ENCODE measurements around the gene TTC23L. TPM values are rescaled to one million over a fixed set of nuclear protein-coding genes. Genes with fewer than 3 reads are reported as not detected.

The TTC23L gene
- total and polyA plus RNA-seq, 2 of the 8 experiments (the other 6 are each of a cell fraction or from before 2014, with no cell fraction given), result 1.1 to 2.4 TPM

- Histone ChIP-seq H4K8ac (ENCODE audit: extremely low read depth, insufficient read depth, low read length) (no peak overlapping the region), H2BK20ac (ENCODE audit: low read length) (no peak overlapping the region), H3K36me3 (ENCODE audit: control insufficient read depth in 2 of 4, insufficient read depth in 4 of 4, low read length in 3 of 4) (peaks cover 0 to 4% (median under 1%) of the 10 kb centered on the region in 4 experiments; a peak in 2 of 8 replicates), H3K23me2 (ENCODE audit: low read depth, low read length) (no peaks in the 10 kb centered on the region), H3K4ac (replicated peaks; ENCODE audit: insufficient read length, low read depth, low read length) (no peak overlapping the region), H4K20me1 (replicated peaks in 1 of 2; ENCODE audit: control insufficient read depth in 1 of 2, insufficient read depth in 2 of 2, low read length in 2 of 2) (no peaks in the 10 kb centered on the region), H2BK15ac (ENCODE audit: low read length) (no peak overlapping the region), H3K9me3 (ENCODE audit: insufficient read depth in 2 of 2, low read depth in 1 of 2, low read length in 1 of 2) (no peaks in the 10 kb centered on the region), H2BK120ac (replicated peaks; ENCODE audit: low read depth, low read length) (no peak overlapping the region), H3K18ac (ENCODE audit: extremely low read depth, low read length) (no peak overlapping the region), H2BK12ac (ENCODE audit: low read depth, low read length) (no peak overlapping the region), H3K79me1 (ENCODE audit: low read depth, low read length) (no peaks in the 10 kb centered on the region), H3K56ac (replicated peaks; ENCODE audit: insufficient read length, low read depth, low read length) (no peak overlapping the region), H3K4me3 (ENCODE audit: extremely low read depth in 1 of 4, insufficient read depth in 2 of 4, low read depth in 3 of 4, low read length in 4 of 4) (no peak overlapping the region), H2AFZ (ENCODE audit: low read length) (no peak overlapping the region), H4K5ac (ENCODE audit: insufficient read length, low read depth, low read length) (no peak overlapping the region), H2BK5ac (ENCODE audit: low read depth, low read length) (no peak overlapping the region), H4K91ac (replicated peaks; ENCODE audit: insufficient read length, low read length) (no peak overlapping the region), H3K27ac (ENCODE audit: low read depth, low read length) (no peak overlapping the region), H2AK5ac (ENCODE audit: low read depth, low read length) (no peak overlapping the region), H3K14ac (ENCODE audit: insufficient read length) (no peak overlapping the region), H3K79me2 (ENCODE audit: control insufficient read depth in 1 of 2, insufficient read depth in 2 of 2, low read length in 2 of 2) (no peaks in the 10 kb centered on the region), H3K23ac (ENCODE audit: insufficient read length) (no peak overlapping the region), H3K4me1 (replicated peaks in 1 of 4; ENCODE audit: control insufficient read depth in 3 of 4, insufficient read depth in 4 of 4, low read length in 3 of 4) (peaks cover 0 to 11% (median 0%) of the 10 kb centered on the region in 4 experiments; a peak in 1 of 7 replicates), H3K4me2 (ENCODE audit: insufficient read depth in 1 of 2, low read depth in 2 of 2, low read length in 2 of 2) (no peak overlapping the region), H3K27me3 (replicated peaks in 1 of 4; ENCODE audit: control insufficient read depth in 3 of 4, extremely low read depth in 1 of 4, insufficient read depth in 3 of 4, low read length in 3 of 4) (no peaks in the 10 kb centered on the region), H3K9ac (replicated peaks in 1 of 4; ENCODE audit: extremely low read depth in 1 of 4, low read depth in 3 of 4, low read length in 3 of 4) (no peak overlapping the region)
- DNase-seq (ENCODE audit: low read depth in 1 of 2, low spot score in 2 of 2) (peak; percentile 10 to 61), FAIRE-seq (peak; percentile 82)
- 4% methylated on average over 3 of the region's 3 CpGs; no CpG with 5 or more reads in 1 of the 2 experiments for WGBS, 2 experiments (ENCODE audit: extremely low coverage in 1 of 2, insufficient coverage in 1 of 2, insufficient read length in 1 of 2, insufficient replicate concordance in 2 of 2, low coverage in 1 of 2, low lambda C conversion rate in 2 of 2, missing lambda C conversion rate in 1 of 2)
- POLR2A ChIA-PET (ENCODE audit: partially characterized antibody), result interaction anchor here (1.0 to 2.3 kb wide), 6 partner anchors 17 to 423 kb away, joined by 3 to 11 read pairs (median 4); partner anchors contain the start of genes BRIX1, RAD1 and TTC23L
- CTCF ChIA-PET (ENCODE audit: partially characterized antibody), result interaction anchor here (0.6 to 4.9 kb wide), 68 partner anchors 8 to 447 kb away, joined by 3 to 44 read pairs (median 4); partner anchors contain the start of genes BRIX1, RAD1 and TTC23L
- TF ChIP-seq RAD21 (IDR thresholded peaks at IDR 0.05 in 1 of 2, conservative IDR thresholded peaks at IDR 0.05 in 1 of 2; ENCODE audit: low read depth in 2 of 2, low read length in 2 of 2) (peak; percentile 91 to 95), NANOG (IDR thresholded peaks at IDR 0.05; ENCODE audit: insufficient read depth, low read depth, low read length, poor library complexity, severe bottlenecking) (no peak), CBX8 (IDR thresholded peaks at IDR 0.05; ENCODE audit: borderline replicate concordance, low read depth, low read length) (no peak), CTCF (IDR thresholded peaks at IDR 0.05; ENCODE audit: control extremely low read depth in 1 of 3, insufficient read depth in 1 of 3, low read depth in 1 of 3, low read length in 3 of 3) (peak; percentile 79 to 85 (median 81)), NRF1 (IDR thresholded peaks at IDR 0.05; ENCODE audit: low read depth, low read length) (no peak)
Measured at GRCh38 chr5:34898258-34898895, 59.4 kb downstream of the TTC23L start.

All from H1 (cell line).